HG03060 (cell line): ENCODE measurements around the gene SCGB1D1.

Source experiments
- ATAC-seq: cut with Tn5 transposase; IDR thresholded peaks from one replicate; pipeline ENCODE4 v1.9.1; 2021; ENCODE audit warnings: low read depth, moderate number of reproducible peaks; ENCODE audit not compliant: unreplicated experiment

Gene SCGB1D1

GRCh38 chr11:62221498-62221897, 31.5 kb downstream of the SCGB1D1 start:
- ATAC-seq: no peak

DNA sequence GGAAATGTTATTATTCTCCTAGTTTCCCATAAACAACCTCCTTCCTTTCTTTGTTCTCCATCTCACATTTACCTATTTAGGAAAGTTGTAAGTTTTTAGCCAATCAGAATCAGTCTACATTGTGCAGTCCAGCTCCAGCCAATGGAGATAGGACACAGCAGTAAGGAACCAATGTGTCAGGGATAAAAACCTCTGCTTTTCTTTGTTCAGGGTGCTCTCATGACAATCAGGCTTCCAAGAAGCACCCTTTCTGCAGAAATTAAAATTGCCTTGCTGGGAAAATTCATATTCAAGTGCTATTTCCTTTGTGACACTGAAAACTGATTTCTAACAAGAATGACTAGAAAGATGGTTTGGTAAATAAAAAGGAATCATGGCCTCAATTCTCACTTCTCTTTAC, 33.1 kb downstream of the SCGB1D1 start:
- no peak for ATAC-seq

DNA sequence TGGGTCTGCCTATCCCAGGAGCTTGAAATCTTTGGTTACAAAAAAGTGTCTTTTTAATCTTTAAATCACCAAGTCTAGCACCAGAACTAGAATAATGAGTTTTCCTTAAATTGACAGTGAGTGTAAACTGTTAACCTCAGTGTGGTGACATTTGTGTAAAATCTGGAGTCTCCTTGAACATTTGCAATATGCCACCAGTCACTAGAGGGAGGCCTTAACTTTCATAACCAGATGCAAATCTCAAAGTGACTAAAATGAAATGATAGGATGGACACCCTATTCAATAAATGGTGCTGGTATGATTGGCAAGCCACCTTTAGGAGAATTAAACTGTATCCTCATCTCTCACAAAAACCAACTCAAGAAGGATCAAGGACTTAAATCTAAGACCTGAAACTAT, 43.7 kb downstream of the SCGB1D1 start:
- ATAC-seq: no peak

DNA sequence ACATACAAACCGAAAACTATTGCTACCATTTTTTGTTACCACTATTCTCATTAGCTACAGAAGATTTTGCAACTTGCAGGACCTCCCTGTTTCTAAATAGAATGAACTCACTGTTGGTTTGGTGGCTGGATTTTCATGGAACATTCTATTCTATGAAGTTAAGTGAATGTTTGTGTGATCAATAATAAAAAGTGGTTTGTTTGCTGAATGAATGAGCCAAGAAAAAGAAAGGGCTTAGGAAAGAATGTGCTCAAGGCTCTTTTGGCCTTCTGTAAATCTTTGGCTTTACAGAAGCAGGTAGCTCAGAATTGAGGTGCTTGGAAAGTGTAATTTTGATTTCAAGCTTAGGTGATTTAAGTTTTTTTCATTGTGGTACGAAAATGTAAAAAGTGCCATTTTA, 46.2 kb downstream of the SCGB1D1 start:
- no peak for ATAC-seq

GRCh38 chr11:62237499-62237898, 47.5 kb downstream of the SCGB1D1 start:
- no peak for ATAC-seq

- ATAC-seq: no peak
Observed at GRCh38 chr11:62238151-62238550, 48.1 kb downstream of the SCGB1D1 start.

DNA sequence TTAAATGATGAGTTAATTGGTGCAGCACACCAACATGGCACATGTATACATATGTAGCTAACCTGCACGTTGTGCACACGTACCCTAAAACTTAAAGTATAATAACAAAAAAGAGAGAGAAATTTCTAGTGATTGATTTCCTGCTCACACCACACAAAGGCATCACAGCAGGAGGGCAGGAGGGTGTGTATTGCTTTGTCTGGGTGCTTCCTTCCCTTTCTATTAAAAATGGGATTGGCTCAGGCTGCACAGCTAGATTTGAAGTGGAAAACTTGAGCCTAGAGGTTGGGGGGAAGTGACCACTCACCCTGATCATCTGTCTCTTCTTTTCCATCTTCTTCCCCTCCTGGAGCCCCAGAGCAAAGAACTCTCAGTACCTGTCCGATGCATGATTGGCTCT, 51.1 kb downstream of the SCGB1D1 start:
- ATAC-seq: no peak

DNA sequence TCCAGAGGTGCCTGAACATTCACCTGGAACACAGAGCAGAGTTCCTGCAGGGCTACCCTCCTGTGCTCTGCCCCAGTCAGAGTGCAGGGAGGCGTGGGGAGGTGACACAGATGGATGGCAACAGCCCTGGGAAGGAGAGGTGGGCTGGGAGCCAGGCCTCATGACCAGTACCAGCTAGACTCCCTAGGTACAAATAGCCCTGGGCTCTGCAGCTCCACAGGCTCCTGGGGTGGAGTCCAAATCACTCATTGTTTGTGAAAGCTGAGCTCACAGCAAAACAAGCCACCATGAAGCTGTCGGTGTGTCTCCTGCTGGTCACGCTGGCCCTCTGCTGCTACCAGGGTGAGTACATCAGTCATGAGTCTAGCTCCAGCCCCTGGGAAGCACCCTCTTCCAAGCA, 52.0 kb downstream of the SCGB1D1 start, which contains the start of gene SCGB1D2:
SCGB1D2 (plus strand) TSS at position 219 of the 400 bp plus-strand sequence; CDS start at position 288, 69 bp downstream.
- ATAC-seq: no peak
